GM06990 (cell line): Measurements from ENCODE around the gene NADK.

ENCODE experiments used
- DNase-seq: peaks from one replicate; pipeline ENCODE4 v3.0.0-alpha.2; 2011; ENCODE audit not compliant: insufficient read length; ENCODE audit errors: extremely low read depth
- H3K27me3 ChIP-seq: replicated peaks from 2 replicates; pipeline ENCODE4 v1.6.0; 2011; ENCODE audit warnings: low read length; ENCODE audit not compliant: control insufficient read depth, insufficient read depth
- H3K36me3 ChIP-seq: 2 replicates; pipeline ENCODE4 v1.5.1; 2011; ENCODE audit warnings: low read length; ENCODE audit not compliant: control insufficient read depth, insufficient read depth
- H3K4me3 ChIP-seq: replicated peaks from 2 replicates; pipeline ENCODE4 v1.5.1; 2011; ENCODE audit warnings: low read depth, mild to moderate bottlenecking, control low read depth, low read length
- TF ChIP-seq, protein P1 (sequence below): IDR thresholded peaks from 2 replicates; pipeline ENCODE4 v1.5.1; 2011; ENCODE audit warnings: low read length, control low read depth, mild to moderate bottlenecking, inconsistent platforms; ENCODE audit not compliant: insufficient read depth, poor library complexity, severe bottlenecking

The NADK gene

DNA sequence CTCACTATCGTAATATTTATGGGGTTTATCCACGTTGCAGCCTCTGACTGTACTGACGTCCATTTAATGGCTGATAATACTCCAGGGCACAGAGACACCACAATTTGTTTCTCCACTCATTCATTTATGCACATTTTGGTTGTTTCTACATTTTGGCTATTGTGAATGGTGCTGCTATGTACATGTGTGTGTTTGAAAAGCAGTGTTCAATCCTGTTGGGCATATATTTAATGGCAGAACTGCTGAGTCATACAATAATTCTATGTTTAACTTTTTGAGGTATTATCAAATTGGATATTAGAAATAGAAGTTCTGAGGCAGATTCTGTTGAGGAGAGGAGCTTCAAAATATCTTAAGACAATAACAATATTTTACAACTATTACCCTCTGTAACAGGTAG is 39.0 kb upstream of the NADK start:
- Histone ChIP-seq H3K27me3 (no peaks in the 10 kb centered on the region), H3K36me3 (peaks cover 22% of the 10 kb centered on the region), H3K4me3 (no peak overlapping the region)
- no peak for DNase-seq
- TF ChIP-seq, protein P1, sequence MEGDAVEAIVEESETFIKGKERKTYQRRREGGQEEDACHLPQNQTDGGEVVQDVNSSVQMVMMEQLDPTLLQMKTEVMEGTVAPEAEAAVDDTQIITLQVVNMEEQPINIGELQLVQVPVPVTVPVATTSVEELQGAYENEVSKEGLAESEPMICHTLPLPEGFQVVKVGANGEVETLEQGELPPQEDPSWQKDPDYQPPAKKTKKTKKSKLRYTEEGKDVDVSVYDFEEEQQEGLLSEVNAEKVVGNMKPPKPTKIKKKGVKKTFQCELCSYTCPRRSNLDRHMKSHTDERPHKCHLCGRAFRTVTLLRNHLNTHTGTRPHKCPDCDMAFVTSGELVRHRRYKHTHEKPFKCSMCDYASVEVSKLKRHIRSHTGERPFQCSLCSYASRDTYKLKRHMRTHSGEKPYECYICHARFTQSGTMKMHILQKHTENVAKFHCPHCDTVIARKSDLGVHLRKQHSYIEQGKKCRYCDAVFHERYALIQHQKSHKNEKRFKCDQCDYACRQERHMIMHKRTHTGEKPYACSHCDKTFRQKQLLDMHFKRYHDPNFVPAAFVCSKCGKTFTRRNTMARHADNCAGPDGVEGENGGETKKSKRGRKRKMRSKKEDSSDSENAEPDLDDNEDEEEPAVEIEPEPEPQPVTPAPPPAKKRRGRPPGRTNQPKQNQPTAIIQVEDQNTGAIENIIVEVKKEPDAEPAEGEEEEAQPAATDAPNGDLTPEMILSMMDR: no peak

- H3K36me3 ChIP-seq: peaks cover 16% of the 10 kb centered on the region
- no peak overlapping the region for H3K4me3 ChIP-seq
- H3K27me3 ChIP-seq: no peaks in the 10 kb centered on the region
- TF ChIP-seq, protein P1: no peak
- DNase-seq: no peak
Measured at GRCh38 chr1:1815606-1816281, 37.5 kb upstream of the NADK start.

DNA sequence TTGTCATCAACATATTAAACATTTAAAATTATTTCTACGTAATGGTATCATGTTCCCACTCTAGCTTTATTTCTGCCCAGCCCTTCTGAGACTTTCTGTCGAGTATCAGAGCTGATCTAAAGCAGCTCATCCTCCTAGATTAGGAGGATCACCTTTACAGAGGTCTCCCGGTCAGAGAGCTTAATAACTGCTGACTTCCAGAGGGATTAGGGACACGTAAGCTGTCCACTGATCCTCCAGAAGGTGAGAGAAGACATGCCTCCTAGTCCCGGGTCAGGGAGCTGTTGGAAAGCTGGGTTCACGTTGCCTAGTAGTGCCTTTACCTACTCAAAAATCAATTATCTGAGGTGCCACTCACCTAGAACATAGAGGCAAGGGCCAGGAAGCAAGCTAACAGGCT is 31.2 kb upstream of the NADK start:
- H3K36me3 ChIP-seq: peaks cover 14% of the 10 kb centered on the region

GRCh38 chr1:1808206-1808605 is 29.9 kb upstream of the NADK start:
- DNase-seq: no peak
- Histone ChIP-seq H3K4me3 (no peak overlapping the region), H3K36me3 (peaks cover 18% of the 10 kb centered on the region), H3K27me3 (no peaks in the 10 kb centered on the region)
- TF ChIP-seq, protein P1: no peak

More for the DNA sequence above, 31.2 kb upstream of the NADK start:
- Histone ChIP-seq H3K27me3 (no peaks in the 10 kb centered on the region), H3K4me3 (no peak overlapping the region)
- TF ChIP-seq, protein P1: no peak
- DNase-seq: no peak

GRCh38 chr1:1806890-1807289 is 28.6 kb upstream of the NADK start:
- Histone ChIP-seq H3K27me3 (no peaks in the 10 kb centered on the region), H3K36me3 (peaks cover 17% of the 10 kb centered on the region), H3K4me3 (no peak overlapping the region)
- TF ChIP-seq, protein P1: no peak
- DNase-seq: no peak

GRCh38 chr1:1804301-1804700 is 26.0 kb upstream of the NADK start:
- DNase-seq: no peak
- Histone ChIP-seq H3K4me3 (no peak overlapping the region), H3K36me3 (peaks cover 16% of the 10 kb centered on the region), H3K27me3 (no peaks in the 10 kb centered on the region)
- TF ChIP-seq, protein P1: no peak
